Left forelimb (tissue), 1 donor: Measurements from ENCODE around the gene ZDHHC1.

Experiments
- DNase-seq: peaks from one replicate; pipeline ENCODE4 v3.0.0-alpha.2; 2018; ENCODE audit warnings: low spot score

ZDHHC1 gene

DNA sequence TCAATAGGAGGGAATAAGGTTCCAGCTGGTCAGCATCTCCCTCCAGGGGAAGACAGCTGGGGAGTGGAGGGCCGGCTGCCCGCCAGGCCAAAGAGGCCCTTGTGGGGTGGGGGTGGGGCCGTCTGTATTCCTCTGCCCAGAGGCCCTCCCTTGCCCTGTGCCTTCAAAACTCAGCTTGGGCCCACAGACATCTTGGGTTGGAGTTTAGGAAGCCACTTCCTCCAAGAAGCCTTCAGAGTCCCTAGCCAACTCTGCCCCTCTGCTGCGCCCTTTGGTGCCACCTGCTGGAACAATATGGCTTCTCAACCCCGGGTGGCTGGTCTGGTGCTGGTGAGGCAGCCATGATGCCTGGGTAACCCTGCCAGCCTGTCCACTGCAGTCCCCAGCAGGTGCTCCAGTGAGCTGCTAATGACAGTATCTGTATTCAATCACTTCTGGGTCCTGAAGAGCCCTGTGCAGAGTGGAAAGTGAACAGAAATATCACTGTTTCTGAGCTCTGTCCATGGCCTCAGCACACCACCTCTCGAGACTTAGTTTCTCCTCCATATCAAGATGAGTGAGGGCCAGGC lies 31.3 kb upstream of the ZDHHC1 start:
- no peak for DNase-seq

GRCh38 chr16:67446968-67447507 lies 30.8 kb upstream of the ZDHHC1 start:
- DNase-seq = no peak

DNA sequence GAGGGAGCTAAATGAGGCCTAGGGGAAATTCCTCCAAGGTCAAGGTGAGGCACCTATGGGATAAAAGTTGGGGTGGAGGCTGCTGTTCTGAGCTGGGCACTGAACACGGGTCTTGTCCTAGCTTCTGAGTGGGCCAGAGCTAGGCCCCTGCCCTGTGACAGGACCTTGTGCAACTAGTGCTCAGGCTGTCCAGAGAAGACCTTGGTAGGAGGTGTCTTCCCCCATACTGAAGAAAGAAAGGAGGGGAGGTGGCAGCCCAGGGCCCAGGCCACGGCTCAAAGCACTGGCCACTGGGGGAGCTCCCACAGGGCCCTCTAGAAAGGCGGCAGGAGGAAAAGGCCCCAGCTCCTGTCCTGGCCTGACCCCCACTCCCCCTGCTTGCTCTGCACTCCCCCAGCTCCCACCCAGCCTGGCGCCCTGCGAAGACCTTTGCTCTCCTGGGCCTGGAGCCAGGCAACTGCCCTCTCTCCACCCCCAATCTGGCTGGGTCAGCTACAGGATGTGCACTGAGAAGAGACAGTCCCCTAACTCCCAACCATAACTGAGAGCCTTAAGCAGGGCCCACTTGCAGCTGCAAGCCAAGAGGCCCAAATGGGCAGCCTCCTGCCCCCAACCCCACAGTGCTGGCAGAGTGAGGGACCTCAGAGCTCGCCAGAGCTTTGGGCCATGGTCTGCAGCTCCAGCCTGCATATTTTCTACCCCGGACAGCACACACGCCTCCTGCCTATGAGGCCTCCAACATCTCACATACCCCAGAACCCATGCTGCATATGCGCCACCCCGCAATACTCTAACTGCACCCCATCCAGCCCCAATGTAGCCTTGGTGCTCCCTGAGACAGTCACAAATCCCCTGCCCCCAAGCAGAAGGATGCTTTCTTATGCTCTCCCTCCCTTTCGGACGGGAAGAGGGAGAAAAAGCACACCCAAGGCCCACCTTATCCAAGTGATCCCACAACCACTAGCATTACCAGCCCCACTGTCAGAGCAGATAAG lies 29.9 kb upstream of the ZDHHC1 start:
- DNase-seq = no peak

GRCh38 chr16:67445441-67445912 lies 29.2 kb upstream of the ZDHHC1 start:
- no peak for DNase-seq

DNA sequence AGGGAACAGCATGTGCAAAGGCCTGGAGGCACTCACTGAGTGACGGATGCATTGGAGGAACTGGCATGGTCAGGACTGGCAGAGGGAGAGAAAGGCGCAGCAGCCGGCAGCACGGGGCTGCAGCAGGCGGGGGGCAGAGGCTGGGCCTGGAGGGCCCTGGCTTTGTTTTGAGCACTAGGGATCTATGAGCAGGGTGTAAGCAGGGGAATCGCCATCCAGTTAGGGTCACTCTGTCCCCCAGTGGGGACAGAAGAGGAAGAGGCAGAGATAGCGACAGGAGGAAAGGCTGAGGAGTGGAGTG lies 28.8 kb upstream of the ZDHHC1 start:
- DNase-seq = no peak

GRCh38 chr16:67444259-67445125 lies 28.2 kb upstream of the ZDHHC1 start:
- no peak for DNase-seq

- no peak for DNase-seq
Observed at GRCh38 chr16:67443265-67443664, 27.0 kb upstream of the ZDHHC1 start.

- DNase-seq = no peak
Observed at GRCh38 chr16:67442581-67443255, 26.4 kb upstream of the ZDHHC1 start.

DNA sequence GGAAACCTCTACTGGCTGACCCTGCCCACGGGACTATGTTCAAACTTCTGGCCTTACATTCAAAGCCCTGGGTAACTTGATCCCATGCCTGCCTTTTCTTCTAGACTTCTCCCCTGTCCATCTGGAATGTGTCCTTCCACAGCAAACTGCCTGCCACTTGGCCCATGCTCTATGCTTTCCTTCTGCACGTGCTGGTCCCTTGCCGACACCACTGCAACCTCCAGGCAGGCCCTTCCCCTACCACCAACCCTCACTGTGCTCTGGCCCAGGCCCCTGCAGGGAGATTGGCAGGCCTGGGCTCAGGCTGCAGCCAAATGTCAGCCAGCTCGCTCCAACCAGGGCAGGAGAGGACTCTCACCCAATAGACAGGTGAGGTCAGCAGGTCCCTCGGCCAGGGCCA lies 25.6 kb upstream of the ZDHHC1 start:
- no peak for DNase-seq

DNA sequence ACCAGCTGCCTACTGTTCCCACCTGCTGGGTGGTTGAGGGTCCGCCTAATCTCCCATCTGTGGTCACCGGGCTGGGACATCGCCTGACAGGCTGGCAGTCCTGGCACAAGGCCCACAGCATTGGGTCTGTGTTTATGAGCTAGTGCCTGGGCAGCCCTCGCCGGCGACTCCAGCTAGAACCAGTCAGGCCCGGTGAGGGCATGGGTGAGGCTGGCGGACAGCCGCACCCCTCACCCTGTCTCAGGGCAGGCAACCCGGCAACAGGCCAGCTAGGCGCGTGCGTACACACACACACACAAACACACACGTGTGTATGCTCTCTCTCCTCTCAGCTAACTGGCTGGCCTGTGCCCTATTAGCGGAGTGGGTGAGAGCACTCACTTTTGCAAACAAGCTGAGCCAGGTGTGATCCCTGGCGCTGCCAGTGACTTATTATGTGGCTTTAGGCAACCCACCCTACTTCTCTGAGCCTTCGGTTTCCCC lies 25.0 kb upstream of the ZDHHC1 start:
- DNase-seq = no peak

- no peak for DNase-seq
Observed at GRCh38 chr16:67438824-67439393, 22.6 kb upstream of the ZDHHC1 start.

- DNase-seq = no peak
Observed at GRCh38 chr16:67438098-67438791, 22.0 kb upstream of the ZDHHC1 start.

- no peak for DNase-seq
Observed at GRCh38 chr16:67437513-67437912, 21.2 kb upstream of the ZDHHC1 start.

GRCh38 chr16:67436640-67437193 lies 20.4 kb upstream of the ZDHHC1 start:
- DNase-seq = no peak

- no peak for DNase-seq
Observed at GRCh38 chr16:67435758-67436164, 19.5 kb upstream of the ZDHHC1 start.

- no peak for DNase-seq
Observed at GRCh38 chr16:67433131-67433719, 16.9 kb upstream of the ZDHHC1 start.

DNA sequence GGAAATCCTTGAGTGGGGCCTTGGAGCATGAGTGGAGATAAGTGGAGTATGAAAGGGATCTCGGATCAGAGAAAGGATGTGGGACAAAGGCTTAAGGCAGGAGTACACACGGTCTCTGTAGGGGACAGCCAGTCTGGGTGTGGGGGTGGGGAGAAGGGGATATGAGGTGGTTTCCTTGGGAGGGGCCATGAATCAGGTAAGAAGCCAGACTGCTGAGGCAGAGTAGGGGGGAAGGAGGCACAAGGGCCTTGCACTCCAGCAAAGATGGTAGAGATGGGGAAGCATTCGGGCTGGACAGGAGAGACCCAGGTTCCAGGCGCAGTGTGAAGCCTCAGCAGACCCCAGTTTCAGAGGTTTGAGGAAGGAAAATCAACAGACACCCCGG lies 16.2 kb upstream of the ZDHHC1 start:
- DNase-seq = no peak

GRCh38 chr16:67431775-67432505 lies 15.7 kb upstream of the ZDHHC1 start:
- DNase-seq = no peak
